Left renal cortex interstitium (tissue), 4 donors: ENCODE data around the gene ABR. TPM values are rescaled to one million over a fixed set of nuclear protein-coding genes. Genes with fewer than 3 reads are reported as not detected.
"Not testable (repeated sequence)": the region's sequence is repeated elsewhere in the genome, so short reads cannot be mapped to it uniquely, and the experiment has no call there.

ENCODE experiments used
- DNase-seq, 4 donors: peaks; one replicate each; pipeline ENCODE4 v3.0.0-alpha.2; 2013; ENCODE audit warnings: low read depth in 4 of 4, low spot score in 2 of 4, missing footprints in 1 of 4
- polyA plus RNA-seq, 4 donors: library from polyadenylated mRNA; unstranded; fragments of 120-200 nt; gene quantifications; one replicate each; pipeline ENCODE4 v1.2.1, GENCODE V29; 2013; ENCODE audit not compliant: insufficient read length in 4 of 4

Gene ABR
- polyA plus RNA-seq, 4 donors = 45.4 to 63.7 (median 53.3) TPM

DNA sequence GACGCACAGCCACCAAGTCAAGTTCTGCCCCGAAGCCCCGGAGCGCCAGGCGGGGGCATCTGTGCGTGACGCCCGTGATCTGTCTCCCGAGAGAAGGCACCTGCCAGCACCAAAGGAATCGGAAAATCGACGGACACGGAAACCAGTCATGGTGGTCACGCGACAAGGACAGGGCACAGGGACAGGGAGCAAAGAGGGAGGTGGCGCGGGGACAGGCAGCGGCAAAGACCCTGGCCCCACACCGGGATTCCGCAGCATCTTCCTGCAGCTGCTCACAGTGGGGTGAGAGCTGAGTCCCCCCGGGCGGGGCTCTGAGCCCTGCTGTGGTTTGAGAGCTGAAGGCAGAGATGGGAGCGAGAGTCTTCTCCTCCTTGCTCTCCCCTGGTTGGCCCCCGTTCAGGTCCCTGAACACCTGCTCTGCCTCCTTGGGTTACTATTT lies 56.4 kb downstream of the ABR start:
- DNase-seq = no peak

DNA sequence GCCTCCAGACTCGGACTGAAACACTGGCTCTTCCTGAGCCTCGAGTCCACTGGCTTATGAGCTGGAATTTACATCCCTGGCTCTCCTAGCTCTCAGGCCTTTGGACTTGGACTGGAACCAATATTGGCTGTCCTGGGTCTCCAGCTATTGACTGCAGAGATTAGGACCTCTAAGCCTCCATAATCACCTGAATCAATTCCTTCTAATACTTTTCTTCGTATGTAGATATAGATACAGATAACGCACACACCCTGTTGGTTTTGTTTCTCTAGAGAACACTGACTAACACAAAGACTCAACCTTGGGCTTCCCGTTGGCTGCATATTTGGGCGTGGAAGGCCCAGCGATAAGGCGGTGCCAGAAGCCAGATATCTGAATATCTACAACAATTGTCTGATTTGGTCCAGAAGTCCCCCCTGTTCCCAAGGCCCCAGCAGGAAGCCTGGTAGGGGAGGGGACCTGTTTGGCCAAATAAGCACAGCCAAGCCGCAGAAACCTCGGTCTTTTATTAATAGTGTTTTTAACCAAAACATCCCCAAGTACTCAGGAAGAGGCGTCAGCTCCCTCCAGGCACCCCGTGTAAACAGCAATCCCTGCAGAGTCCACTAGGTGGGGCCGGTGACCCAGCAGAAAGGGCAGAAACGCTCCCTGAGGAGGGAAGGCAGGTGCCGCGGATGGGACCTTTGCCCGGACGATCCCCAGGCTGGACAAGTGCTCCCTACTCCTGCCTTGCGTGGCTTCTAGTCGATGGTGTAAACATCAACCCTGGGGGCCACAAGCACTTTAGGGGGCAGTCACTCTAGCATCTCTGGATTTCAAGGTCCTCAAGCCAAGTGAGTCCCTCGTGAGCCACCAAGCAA lies 57.0 kb downstream of the ABR start:
- DNase-seq = no peak

DNA sequence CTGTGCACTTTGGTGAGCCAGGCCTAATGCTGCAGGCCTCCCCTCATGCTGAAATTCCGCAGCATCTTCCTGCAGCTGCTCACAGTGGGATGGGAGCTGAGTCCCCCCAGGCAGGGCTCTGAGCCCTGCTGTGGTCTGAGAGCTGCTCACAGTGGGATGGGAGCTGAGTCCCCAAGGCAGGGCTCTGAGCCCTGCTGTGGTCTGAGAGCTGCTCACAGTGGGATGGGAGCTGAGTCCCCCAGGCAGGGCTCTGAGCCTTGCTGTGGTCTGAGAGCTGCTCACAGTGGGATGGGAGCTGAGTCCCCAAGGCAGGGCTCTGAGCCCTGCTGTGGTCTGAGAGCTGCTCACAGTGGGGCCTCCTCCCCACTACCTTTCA lies 58.4 kb downstream of the ABR start:
- DNase-seq = not testable (repeated sequence)

DNA sequence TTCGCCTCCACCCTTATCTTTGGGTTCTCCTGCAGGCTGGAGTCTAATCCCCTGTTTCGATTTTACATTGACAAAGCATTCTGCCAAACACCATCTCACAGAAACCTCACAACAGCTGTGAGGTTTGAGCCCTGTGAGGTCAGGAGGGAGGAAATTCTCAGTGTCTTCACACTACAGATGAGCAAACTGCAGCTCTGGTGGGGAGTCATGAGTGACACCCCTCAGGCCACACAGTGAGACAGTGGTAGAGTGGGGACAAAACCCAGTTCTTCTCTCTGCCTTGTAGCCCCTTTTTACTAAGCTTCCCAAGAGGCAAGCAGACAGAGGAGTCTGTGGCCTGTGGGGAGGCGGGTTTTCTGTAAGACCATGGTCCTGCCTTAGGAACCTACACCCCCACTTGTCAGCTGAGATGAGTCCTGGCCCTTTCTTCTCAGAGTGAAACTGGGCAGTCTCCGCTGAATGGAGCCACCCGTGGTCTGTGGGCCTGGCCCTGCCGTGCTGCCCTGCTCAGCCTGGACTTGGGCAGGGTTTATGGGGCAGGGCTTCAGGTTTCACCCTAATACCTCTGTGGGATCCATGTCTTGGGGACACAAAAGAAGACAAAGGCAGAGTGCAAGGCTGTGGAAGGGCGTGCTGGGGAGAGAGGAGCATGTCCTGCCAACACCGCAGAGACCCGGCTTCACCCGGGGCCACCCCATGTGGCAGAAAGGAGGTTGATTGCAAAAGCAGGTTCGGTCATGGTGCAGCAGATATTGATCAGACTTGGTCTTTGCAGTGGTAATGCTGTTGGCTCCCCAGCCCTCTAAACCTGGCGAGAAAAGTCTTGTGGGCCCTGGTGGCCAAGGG lies 59.0 kb downstream of the ABR start:
- no peak for DNase-seq

DNA sequence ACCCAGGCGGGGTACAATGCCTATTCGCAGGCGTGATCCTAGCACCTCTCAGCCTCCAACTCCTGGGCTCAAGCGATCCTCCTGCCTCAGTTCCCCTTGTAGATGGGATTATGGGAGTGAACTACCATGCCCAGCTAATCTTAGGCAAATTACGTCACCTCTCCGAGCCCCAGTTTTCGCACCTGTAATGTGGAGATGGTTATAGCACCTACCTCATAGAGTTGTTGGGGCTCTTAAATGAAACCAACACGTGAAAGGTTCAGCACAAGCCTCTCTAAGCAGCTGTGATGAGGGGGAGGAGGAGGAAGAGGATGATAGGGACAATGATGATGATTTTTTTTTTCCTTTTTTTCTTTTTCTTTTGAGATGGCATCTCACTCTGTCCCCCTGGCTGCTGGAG lies 59.9 kb downstream of the ABR start:
- DNase-seq = no peak

DNA sequence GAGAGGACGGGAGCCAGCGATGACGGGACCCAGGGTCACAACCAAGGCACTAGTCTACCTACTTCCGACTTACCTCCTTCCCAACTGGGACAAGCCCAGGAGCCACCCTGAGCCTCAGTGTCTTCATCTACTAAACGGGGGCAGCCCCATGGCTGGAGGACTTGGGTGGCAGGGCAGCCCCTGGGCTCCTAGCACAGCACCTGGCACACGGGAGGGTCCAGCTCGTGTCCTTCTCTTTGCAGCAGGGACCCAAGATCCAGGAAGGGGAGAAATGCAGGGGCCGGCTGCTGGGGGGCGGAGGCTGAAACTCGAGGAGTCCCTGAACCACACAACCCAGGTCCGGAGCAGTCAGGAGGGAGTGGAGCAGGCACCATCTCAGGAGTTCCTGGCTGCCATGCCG lies 63.2 kb downstream of the ABR start:
- no peak for DNase-seq

DNA sequence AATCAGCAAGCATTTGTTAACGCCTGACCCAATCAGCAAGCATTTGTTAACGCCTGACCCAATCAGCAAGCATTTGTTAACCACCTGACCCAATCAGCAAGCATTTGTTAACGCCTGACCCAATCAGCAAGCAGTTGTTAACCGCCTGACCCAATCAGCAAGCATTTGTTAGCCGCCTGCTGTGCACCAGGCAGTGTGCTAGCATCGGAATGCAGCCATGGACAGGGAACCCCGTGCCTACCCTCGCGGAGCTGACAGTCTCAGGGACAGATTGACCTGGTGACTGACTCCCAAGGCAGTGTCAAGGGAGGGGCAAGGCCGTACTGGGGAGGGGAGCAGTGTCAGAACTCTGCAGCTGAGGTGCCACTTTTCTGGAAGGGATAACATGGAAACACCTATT lies 66.9 kb downstream of the ABR start:
- DNase-seq = no peak

DNA sequence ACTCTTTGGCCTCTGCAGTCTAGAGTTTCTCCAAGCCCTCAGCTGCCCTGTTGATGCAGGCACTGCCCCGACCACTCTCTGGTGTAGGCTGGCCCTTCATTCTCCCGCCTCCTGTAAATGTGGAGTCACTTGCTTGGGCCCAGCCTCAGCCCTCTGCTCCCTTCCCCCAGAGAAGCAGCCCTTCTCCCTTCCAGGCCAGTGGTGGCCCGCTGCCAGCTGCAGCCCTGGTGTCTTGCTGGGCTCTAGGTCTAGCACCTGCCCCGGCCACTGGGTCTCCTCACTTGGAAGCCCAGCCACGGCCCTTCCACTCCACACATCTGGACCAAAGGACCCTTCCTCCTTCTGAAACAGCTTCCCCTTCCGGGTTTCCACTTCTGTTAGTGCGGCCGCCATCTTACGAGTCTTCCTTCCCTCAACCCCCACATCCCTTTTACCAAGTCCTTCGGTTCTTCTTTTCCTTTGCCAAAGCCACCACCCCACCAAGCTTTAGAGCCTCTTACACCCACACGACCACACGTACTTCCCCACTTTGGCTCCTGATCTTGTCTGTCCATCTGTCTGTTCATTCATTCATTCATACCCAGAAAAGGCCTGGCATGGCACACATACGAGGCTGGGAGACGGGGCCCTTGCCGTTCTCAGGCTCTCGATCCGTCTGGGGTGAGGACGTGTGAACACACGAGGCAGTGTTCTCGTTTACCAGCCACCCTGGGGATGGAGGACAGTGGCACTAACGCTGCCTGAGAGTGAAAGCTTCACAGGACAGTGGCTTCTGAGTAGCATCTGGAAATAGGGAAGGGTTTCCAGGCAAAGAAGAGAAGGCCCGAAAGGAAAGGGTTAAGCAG lies 68.0 kb downstream of the ABR start:
- DNase-seq = no peak

DNA sequence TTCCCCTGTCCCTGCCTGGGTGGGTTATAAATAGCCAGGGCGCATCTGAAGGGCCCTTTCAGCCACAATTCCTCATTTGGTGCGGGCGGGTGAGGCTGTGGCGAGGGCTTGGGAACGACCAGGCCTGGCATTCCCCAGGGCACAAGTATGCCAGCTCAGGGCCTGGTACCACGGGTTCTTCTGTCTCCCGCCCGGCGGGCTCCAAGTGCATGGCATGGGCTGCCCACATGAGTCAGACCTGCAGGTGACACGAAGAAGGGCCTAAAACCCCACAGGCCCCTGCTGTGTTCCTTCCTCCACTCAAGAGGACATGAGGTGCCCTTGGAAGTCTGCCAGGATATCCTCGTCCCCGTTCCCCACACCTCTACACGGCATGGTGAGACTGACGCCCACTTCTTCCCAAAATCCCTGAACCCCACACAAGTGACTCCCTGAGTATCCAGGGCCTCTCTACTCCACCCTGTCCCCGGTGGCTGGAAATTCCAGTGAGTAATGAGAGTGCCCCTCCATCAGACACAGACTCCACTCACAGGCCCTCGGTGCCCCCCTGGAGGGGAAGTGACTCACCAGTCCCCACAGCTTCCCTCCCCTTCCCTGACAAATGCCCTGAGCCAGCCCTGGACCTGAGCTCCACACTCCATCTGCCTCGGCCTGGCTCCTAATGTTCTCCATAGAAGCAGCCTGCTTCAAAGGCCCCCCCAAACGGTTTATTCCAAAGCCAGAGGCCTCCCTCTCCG lies 68.8 kb downstream of the ABR start:
- DNase-seq = no peak

DNA sequence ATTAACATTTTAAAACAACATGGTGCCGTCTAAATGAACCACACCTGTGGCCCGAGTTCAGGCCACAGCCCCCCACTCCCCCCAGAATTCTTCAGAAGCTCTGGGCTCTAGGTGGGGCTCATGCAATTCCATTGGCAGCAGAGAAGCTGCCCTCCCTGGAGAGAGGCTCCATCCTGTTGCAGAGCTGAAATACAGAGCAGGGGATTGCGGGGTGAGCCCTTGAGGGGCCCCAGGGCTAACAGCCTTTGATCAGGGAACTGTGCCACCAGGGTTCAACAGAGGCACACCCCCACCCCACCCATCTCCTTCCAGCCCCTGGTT lies 69.3 kb downstream of the ABR start:
- no peak for DNase-seq

DNA sequence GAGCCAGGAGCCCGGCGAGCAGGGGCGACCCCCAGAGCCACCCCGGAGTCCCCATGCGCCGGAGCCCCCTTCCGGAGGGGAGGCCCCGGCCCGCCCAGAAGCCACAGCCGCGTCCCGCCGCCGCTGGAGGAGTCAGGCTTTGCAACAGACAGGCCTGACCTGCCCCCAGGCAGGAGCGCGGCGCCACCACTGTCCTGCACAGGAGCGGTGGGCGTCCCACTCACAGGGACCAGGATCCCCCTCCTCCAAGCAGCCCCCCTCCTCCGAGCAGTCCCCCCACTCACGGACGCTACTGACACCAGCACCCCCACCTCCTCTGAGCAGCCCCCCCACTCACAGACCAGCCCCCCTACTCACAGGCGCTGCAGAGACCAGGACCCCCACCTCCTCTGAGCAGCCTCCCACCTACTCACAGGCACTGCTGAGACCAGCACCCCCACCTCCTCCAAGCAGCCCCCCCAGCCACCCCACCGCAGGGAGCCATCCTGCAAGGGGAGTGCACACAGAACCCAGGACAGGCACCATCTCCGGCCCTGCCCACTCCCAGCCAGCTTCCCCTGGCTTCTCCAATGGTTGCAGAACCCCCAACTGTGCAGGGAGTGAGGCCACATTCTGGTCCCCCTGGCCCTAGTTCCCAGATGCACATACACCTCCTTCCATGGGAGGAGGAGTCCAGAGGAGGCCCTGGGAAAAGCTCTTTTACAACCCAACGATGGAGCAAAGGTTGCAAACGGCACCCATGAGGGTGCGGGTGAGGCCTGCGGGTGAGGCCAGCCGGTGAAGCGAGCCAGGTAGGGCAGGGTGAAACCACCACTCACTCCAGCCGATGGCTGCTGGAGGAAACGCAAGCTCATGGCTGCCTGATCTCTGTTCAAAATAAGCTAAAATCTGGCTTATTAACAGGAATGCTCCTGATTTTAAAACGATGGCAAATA lies 69.9 kb downstream of the ABR start:
- no peak for DNase-seq

DNA sequence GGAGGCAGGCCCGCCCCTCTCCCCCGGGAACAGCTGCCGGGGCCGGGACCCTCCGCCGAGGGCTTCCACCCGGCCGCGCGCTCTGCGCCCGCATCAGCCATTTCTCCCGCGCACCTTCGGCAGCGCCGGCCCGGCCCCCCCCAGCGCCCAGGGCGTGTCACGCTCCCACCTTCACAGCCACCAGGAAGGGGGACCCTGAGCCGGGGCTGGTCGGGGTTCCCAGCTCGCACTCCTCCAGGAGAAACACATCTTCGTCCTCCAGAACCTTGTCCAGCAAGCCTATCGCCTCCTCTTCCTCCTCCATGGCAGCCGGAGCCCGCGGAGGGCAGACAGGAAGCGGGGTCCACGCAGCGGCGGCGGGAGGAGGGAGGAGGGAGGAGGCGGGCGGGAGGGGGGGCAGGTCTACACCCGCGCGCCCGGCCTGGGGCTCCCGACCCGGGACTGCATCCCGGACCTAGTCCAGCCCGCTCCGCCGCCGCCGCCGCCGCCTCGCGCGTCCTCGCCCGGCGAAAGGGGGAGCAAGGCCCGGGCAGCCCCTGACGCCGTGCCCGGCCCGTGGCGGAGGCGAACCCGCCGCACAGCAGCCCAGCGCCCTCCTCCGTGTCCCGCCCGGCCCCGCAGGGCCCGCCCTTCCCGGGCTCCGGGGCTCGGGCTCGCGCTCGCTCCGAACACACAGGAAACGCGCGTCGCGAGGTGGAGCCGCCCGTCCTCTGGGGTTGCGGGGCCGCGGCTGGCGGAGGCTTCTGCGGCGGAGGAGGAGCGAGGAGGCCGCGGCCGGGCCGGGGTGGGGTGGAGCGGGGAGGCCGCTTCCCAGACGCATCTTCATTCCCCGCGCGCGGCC lies 70.8 kb downstream of the ABR start:
- DNase-seq = no peak

DNA sequence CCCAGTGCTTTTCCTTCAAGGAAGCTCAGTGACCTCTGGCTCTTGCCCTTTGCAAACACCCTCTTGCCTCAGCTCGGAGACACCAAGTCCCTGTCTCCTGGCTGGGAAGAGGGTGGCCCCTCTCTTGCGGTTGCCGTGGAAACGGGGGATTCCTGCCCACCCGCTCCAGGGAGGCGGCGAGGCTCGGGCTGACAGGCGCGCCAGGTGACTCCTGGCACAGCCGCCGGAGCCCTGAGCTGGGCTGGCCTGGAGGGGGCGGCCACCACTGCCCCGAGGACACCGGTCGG lies 71.4 kb downstream of the ABR start:
- DNase-seq = no peak

DNA sequence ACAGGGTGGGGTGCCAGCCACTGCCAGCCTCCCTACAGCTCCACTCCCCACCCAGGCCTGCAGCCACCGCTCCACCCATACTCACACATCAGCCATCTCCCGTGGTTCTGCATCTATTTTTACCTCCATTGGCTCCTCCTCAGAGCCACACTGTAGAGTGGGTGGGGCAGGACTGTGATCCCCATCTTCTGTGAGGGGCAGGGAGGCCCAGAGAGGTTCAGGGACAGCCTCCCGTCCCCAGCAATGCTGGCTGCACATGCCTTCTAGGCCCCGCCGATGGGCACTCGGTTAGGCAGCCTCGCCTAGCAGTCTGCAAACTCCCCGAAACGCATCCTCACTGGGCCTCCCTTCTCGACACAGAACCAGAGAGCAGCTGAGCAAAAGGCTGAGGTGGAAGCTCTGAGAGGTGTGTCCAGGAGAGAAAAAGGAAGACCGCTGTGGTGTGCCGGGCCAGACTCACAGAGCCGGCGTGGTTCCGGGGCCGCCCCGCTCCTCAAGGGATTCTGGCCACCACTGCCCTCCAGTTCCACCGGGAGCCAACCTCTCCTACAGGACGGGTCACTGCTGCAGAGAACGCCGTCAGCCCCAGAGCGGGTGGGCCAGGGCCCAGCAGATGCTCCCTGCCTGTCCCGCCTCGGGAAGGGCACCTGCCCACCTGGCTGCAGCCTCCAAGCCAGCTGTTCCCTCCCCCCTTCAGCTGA lies 71.9 kb downstream of the ABR start:
- no peak for DNase-seq

DNA sequence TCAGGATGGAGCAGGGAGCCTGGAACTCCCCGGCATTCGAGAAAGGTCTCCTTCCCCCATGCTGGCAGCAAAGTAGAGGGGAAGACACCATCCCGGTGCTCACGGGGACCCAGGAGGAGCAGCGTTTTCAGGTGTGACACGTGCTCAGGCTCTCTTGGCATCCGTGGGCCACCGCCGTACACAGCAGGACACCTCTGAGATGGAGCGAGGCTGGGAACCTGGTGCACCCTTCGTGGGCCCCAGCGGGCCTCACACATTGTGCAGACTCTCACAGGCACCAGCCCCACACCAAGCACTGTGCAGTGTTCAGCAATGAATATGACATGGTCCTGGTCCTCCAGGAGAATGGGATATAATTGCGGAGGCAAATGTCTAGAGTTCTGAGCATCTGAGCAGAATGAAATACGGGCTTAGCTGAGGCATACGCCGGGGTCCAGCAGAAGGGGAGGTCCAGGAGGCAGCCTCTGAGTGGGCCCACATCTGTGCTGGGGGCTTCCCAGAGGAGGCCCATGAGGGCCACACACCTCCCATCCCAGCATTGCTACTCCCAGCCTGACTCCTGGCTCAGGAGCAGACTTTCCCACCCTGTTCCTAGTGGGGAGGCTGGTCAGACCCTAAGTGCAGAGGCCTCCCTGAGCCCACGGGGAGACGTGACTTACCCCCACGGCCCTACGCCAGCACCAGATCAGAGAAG lies 72.6 kb downstream of the ABR start:
- DNase-seq = no peak

DNA sequence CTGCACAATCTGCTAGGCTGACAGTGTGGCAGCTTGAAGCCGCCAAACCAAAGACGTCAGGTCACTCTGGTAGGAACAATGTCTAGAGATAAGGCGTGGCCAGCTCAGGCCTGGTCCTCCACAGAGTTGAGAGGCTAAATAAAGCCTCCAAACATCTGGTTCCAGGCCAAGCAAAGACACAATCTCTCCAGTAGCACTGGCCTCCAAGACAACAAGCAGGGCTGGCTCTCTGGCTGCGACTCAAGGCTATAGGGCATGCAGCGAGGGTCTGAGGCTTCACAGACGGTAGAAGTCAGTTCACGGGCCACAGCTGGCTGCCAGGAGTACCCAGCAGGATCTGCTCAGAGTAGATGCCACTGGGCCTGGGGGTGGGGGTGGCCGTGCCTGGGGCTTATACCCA lies 75.6 kb downstream of the ABR start:
- no peak for DNase-seq

DNA sequence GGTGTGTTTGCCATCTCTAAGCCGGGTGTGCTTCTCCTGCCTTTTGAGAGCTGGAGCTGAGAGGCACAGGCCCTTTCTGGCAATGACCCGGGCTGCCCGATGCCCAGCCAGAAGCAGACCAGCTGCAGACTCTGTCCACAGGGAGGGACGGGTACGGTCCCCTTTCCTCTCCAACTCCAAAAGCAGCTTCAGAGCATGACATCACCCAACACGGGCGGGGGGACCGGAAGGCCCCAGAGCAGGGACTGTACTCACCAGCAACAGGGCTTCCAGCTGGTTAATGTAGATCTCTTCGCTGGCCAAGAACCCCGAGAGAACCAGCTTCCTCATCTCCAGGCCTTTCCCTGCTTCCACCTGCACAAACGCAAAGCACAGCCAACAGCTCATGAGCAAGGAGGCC lies 79.4 kb downstream of the ABR start:
- DNase-seq = no peak

DNA sequence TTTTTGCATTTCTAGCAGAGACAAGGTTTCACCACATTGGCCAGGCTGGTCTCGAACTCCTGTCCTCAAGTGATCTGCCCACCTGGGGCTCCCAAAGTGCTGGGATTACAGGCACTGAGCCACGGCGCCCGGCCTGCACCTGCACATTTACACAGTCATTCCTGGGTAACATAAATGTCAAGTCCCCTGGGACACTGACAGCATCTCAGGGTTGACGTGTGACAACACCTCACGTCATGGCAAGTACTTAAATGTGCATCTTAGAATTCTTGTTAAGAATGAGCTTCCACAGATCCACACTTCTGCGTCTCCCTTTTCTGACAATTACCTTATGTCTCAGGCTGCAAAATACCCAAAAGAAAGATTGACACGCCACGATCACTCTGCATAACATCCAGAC lies 80.5 kb downstream of the ABR start:
- DNase-seq = no peak
